Muscle of back (tissue), 11 donors: ENCODE data around the gene PCLO. TPM values are rescaled to one million over a fixed set of nuclear protein-coding genes. Genes with fewer than 3 reads are reported as not detected.

Source experiments
- DNase-seq, 3 donors: peaks; one replicate each; pipeline versions ENCODE4 v3.0.0 to v3.0.0-alpha.2; 2013
- polyA plus RNA-seq, 10 donors: library from polyadenylated mRNA; unstranded; fragments of 120-200 nt; gene quantifications; one replicate each; pipeline ENCODE4 v1.2.1, GENCODE V29; 2013; ENCODE audit not compliant: insufficient read length in 10 of 10

Gene PCLO
- polyA plus RNA-seq, 10 donors: 0.39 to 1.2 (median 0.61) TPM

DNA sequence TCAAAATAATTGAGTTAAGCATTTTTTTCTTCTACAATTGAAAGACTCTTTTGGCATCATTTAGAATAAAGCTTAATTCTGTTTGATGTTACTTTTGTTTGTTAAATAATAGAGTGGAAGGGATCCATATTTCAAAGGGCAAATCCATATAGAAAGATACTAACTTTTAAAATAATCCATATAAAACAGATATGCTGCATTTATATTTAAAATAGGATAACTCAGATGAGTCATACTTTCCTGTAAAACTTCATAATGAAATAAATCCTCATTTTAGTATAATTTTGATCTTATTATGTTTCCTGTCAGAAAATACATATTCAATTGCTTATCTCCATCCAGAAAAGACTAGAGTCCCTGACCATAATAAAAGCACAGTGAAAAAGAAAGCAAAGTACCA, 323.6 kb downstream of the PCLO start:
- DNase-seq: no peak

DNA sequence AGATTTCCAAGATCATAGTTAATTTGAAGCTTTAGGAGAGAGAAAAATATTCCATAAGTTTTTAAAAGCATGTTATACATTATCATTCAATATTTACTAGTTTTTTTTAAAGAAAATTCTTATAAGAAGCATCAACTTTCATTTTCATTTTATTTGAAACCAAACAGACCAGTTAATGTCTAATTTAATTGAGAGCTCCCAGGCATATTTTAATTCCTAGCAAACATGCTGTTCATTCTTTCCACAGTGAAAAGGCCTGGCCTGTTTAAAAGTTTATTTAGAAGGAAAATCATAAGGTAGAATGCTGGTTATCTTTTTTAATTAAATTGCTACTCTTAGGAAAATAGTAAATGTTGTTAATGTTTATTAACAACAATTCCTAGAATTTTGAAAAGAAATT, 324.4 kb downstream of the PCLO start:
- DNase-seq: no peak

DNA sequence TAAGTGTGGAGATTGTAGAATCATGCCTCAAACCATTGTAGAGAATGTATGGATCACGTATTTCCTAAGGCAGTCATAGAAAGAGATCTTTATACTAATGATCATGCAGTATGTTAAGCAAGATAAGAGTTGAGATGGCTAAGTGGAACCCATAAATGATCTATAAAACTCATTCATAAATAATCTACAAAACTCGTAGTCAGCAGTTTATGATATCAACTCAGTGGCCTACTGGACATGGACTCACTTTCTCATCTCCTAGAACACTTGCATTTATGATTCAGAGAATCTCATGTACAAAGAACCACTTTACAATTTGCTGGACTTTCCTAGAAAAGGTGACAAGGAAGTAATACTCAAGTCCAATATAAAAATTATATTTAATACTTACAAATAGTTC, 339.6 kb downstream of the PCLO start:
- DNase-seq: no peak

DNA sequence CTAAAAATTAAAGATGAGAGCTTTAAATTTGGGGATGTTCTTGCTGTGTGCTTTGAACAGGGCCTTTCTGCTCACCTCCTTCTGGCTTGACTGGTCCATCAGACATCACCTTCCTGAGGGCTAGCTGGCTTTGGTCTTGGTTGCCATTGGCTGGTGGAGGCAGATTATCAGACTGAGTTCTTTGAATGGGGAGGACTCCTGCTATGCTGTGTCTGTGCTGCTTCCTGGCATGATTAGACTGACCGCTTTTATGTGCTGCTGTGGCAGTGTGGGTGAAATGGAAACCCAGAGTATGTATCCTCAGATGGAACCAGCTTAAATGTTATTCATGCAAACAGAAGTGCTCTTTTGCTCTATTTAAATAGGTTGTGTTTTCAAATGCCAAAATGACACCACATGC, 341.6 kb downstream of the PCLO start:
- DNase-seq: no peak

DNA sequence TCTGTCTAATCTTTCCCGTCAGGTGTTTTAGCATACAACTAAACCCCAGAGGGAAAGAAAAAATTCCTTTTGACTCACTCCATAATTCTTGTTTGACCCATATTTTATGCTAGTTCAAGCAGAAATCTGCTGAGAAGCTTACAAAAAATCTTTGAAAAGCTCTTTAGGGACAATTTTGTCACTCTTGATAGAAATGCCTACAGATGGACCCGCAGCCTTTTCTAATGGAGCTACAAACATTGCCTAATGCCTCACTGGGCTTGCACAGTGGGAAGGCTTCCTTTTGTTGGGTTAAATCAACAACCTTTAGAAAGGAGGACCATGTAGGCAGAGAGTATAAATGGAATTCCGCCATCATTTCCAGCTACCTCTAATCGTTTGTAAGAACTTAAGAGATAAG, 344.5 kb downstream of the PCLO start:
- no peak for DNase-seq

DNA sequence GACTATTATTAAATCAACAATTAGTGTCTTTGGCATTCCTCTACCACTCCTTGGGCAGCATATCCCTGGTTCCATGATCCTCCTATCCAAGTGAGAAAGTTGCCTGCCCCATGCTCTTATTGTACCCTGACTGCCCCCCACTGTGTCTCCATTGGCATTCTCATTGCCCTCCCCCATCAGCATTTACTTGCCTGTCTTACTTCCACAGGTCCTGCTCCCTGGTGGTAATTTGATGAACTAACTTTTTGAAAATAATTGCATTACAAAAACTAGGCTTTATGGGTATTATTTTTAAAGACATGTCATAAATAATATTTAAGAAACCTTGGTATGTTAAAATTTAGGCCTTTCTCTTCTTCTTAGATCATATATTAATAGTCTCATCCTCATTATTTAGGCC, 346.4 kb downstream of the PCLO start:
- no peak for DNase-seq

DNA sequence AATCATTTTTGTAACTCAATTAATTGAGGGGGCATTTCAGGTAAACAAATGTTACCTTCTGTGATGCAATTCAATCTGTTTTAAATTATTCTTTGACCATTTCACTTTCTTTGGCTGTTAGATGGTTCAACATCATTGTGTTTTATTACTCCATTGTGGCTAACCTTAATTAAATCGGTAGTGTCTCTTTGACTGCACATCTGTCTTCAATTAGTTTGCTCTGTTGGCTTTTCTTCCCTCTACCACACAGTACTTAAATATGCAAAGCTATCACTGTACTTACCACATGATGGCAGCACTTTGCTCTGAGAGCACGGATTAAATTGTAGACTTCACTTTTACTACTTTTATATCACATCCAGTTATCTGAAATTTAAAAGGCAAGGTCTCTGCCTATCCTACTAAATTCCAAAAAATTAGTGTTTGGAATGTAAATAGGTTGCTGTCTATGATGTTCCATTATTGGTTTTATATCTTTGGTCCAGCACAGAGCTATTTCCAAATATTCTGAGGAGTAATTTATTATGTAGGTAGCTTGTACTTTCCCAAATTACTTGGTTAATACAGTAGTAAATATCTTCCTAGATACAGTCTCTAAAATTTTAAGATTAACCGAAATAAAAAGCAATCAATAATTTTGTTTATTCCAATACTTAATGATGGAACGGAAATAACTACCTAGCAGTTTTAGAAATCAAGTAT, 352.0 kb downstream of the PCLO start:
- DNase-seq: peak; percentile 44 to 73 (median 71)

DNA sequence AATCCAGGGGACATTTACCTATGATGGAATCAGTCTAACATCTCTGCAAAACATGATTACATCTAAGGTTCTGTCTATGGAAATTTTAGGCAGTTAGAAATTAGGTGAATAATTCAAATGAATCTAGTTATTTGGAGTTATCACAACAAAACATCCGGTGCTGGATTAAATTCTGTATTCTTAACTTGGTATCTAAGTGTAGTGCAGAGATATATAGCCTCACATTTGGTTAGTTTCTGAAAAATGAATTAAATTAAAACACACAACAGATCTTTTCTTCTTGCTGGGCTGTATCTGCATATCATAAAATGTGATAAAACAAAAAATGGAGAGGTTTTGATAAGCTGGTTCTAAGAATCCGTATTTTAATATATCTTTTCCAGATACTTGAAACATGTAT, 354.1 kb downstream of the PCLO start:
- DNase-seq: no peak

DNA sequence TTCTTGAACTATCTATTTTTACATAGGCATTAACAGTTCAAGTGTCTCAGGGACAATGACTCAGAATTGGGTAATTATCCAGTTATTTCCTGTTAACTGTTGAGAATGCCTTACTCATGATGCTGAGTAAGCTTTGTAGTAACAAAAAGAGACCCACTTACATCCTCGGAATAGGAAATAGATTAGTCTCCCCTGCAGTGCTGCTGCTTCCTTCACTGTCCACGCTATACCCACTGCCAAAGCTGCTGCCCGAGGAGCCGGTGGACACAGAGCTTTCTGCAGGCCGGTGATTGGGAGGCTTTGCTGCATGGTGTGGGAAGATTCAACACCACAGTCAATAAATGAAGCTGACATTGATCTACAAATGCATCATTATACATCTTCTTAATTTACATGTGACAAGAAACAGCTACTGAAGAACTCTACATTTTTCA, 357.1 kb downstream of the PCLO start:
- DNase-seq: peak in 2 of 3 donors; percentile 2 to 80

DNA sequence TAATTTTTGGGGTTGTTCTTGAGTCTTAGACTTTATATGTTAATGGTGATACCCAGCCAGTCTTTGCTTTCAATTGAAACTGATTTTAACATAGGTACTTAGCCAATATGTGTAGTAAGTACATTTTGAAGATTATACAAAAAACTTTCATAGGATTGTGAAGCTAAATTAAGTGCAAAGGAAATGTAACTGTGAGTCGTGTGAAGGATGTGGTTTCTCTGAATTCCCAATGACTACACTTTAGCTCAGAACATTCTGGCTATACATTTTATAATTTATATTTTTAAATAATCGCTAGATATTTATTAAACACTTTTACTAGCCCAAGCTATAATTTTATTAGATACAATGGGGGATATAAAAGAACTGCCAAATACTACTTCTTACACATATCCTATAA, 359.3 kb downstream of the PCLO start:
- no peak for DNase-seq

DNA sequence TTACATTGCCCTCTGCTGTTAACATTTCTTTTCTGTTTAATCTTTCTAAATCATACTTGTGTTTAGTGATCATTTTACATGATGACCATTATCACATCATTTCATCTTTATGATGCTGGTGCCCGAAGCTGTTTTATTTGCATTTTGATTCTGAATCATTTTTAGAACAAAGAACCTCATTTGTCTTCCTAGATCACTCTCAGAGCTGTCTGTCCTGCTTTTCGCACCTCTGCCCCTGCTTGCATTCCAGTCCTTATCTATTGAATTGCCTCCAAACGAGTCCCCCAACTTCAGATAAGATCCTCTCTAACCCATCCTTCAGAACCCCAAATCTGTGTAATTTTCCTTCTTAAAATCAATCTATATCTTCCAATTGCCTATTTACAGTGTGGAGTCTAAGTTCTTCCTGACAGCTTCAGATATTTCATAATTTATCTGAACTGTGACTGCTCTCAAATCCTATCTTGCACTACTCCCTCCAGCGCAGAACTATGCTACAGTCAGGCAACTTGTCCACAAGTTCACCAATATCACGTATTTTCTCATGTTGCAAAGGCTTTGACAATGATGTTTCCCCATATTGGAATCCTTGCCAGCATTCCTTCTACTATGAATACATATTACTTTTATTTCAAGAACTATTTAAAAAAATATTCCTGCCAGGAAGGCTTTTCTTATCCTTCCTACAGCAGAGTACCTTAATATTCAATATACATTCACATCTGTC, 372.6 kb downstream of the PCLO start:
- peak; percentile 5 to 27 (median 20) for DNase-seq

DNA sequence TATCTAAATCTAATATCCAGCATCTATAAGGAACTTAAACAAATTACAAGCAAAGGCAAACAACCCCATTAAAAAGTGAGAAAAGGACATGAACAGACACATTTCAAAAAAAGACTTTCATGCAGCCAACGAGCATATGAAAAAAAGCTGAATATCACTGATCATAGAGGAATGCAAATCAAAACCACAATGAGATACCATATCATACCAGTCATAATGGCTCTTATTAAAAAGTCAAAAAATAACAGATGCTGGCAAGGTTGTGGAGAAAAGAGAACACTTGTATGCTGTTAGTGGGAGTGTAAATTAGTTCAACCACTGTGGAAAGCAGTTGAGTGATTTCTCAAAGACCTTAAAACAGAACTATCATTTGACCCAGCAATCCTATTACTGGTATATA, 384.7 kb downstream of the PCLO start:
- peak in 1 of 3 donors; percentile 3 for DNase-seq

DNA sequence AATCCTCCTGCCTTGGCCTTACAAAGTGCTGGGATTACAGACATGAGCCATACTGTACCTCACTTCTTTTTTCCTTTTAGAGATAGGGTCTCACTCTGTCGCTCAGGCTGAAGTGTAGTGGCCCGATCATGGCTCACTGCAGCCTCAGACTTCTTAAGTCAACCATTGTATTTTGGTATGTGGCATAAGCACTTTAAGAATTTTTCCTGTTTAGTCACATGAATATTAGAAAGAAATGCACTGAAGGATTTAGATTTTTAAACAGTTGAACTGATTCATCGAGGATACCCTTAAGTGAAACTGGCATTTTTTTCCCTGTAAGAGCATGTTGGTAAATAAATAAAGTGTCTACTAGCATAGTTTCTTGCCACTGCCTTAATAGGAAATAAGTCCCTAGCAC, 399.8 kb downstream of the PCLO start:
- DNase-seq: no peak

DNA sequence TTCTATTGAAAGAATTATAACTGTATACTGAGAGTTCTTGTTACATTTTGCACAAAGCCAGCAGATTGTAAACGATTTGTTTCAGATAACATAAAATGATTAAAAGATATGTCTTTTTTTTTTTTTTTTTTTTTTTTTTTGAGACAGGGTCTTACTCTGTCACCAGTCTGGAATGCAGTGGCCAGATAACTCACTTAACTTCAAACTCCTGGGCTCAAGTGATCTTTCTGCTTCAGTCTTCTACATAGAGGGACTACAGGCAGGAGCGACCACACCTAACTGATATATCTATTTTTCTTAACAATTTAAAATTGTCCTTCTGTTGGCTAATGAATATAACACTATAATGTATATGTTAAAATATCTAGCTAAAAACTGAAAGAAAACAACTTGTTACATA, 401.9 kb downstream of the PCLO start:
- DNase-seq: no peak

DNA sequence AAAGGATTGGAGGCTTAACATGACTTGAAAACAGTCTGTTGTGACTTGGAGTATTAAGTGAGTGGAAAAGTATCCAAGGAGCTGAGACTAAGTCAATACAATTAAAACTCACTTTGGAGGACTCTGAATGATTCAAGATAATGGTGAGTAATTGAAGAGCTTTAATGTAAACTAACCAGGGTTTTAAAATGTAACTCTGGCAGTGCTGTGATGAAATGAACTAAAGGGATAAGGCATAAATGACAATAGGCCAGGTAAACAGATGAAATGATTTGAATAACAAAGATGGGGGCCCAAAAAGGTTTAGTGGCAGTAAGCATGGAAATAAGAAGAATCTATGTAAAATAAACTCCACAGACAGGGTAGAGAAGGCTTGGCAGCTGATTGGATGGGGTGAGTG, 402.6 kb downstream of the PCLO start:
- no peak for DNase-seq

DNA sequence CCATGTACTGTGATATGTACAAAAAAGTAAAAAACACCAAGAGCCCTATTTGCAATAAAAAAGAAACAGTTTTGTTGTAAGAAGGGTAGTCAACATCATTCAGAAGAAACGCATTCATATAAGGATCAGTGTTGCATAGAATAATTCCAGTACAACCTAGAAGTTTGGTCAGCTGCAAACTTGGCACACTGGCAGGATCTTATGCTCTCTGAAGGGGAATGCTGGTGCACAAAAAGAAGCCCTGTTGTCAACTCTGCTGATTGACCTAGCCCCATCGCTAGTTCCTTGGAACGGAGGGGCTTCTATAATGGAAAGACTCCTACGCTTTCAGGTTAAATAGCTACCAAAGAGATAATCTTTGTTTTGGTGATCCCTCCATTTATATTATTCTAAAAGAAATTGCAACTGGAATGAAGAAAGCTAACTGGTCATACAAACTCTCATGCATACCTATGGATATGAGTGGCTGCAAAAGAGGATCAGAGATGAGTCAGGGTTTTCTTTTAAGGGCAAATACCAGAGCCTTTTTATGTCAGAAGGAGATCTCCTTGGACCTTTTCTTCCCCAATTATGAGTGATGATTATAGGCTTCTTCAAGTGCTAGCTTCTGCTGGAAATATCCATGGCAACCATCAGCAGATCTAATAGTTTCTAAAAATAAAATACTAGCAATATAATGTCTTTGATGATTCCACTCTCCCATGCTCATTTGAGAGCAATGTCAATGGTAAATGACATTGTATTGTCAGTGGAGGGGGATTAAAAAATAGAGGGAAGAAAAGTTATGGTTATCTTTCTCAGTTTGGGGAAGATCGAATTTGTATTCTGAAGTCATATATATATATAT, 406.8 kb downstream of the PCLO start:
- peak in 1 of 3 donors; percentile 49 for DNase-seq

DNA sequence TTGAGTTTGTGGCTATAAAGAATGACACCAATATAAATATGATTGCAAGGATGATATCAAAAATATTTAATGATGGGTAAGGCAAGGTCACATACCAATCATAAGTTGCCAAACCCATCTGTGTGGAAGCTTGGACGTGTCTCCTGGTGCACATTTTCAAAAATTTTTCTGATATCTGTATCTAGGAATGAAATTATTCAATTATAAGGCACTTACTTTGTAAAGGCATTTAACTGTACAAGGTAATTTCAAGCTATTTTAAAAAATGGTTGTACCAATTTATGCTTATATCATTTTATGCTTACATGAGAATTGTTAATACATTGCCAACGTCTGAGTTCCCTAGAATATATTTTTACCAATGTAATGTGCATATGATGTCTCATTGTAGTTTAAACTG, 412.7 kb downstream of the PCLO start:
- no peak for DNase-seq

DNA sequence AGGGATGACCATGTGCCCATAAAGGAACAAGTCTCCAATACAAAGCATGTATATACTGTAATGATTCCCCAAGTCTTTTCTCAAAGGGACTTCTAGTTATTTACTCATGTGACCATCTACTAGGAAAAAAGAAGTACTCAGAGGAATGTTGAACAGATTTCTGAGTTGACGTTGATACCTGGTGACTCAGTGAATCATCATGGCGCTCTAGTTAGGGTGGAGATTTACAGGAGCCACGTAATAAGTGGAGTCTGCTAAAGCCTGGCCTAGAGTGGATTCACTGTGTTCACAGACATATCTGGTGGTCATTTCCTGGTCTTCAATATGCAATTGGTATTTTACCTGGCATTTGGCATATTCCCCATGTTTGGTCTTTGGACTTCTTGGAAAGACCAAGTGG, 416.9 kb downstream of the PCLO start:
- DNase-seq: no peak

DNA sequence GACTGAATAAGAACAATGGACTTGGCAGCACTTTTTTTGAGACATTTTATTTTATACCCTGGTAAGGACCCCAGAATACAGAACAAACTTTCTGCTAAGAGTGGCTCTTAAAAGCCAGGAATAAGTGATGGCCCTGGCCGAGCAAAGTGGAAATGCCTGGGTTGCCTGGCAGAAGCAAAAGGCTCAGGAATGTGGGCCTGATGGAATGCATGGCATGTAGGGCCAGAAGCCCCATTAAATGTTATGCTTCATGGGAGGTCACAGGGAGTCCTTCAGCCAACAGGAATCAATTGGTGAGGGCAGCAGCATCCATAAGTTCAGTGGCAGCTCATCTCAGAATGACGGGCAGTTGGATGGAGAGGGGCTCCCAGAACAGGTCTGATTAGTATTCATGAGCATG, 417.6 kb downstream of the PCLO start:
- DNase-seq: no peak

DNA sequence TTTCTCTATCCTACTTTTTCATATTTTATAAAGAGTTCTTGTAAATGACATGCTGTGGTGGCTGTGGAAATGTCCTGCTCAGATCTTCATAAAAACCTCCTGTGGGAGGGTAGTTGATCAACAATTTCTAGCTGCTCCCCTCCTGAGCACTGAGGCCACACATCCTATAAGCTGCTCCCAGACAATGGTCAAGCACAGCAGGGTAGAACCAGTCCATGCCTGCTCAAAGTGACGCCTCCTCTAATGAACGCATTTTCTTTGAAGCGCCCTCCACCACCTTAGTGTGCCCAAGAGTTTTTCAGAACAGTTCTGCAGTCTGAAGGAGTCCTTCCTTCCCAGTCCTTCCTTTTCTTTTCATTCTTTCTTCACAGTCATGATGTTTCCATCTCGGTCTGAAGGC, 420.5 kb downstream of the PCLO start:
- no peak for DNase-seq

DNA sequence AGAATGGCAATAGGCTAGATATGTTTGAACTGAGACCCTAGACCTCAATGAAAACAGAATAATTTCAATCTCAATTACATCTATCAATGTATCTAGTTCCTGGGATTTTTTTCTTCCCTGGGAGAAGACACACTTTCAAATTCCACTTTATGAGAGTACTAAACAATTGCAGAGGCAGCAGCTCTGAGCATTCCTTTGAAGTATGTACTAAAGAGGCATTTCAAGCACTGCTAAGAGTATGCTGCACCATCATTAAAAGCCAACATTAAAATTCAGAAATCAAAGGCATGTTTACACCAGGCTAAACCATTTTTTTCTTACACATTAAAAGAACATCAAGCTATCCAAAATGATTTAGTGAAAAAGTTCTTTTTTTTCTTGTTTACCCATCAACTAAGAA, 421.2 kb downstream of the PCLO start:
- DNase-seq: no peak

DNA sequence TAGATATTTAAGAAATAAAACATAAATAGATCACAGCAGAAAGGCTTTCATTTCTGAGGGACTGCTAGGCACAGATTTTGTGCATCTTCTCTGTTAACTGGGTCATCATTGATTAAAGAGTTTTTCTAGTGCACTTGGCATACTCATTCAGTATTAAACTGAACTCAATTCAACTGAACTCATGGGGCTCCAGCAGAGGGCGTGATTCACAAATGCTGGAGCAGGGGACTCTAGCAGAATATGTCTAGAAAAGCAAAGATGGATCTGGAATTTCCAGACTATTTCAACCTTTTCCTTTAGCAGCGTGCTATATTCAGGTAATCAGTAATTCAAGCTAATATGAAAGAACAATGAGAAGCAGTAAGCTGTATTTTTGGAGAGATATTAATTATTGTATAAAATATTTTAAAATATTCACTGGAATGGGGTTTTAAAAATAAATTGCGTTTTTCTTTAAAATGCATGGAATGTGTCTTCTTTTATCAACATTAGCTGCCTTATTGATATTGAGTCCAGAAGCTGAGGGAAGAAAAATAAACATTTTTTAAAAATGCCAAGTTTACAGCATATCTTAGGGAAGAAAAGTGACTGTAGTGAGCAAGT, 422.3 kb downstream of the PCLO start:
- DNase-seq: peak; percentile 8 to 22 (median 22)
